SK-N-SH (cell line): ENCODE measurements around the gene PSMB4. TPM values are rescaled to one million over a fixed set of nuclear protein-coding genes. Genes with fewer than 3 reads are reported as not detected.
A peak's percentile ranks its signal among the peaks of the same experiment; 100 is the strongest.

Experiments
- CTCF ChIA-PET: fragments of 300-600, 350-600 bp; formaldehyde crosslinking; extraction: SDS; loops from one replicate; lab custom pipeline; 2021; lab: Yijun Ruan, JAX
- POLR2A ChIA-PET: fragments of 350-600 bp; sonication (Branson Sonifier 250); formaldehyde crosslinking; extraction: SDS; loops from one replicate; lab custom pipeline; 2020; ENCODE audit warnings: antibody characterized with exemption, inconsistent platforms; lab: Yijun Ruan, JAX
- DNase-seq: peaks from one replicate; pipeline ENCODE4 v3.0.0; 2012
- H2AFZ ChIP-seq: fragments of 200-600 bp; sonication (generic); 2 replicates; pipeline ENCODE4 v1.8.1; 2016; ENCODE audit warnings: antibody characterized with exemption, mild to moderate bottlenecking, low read depth
- H3F3A ChIP-seq: fragments of 200-600 bp; sonication (generic); replicated peaks from 2 replicates; pipeline ENCODE3; 2016; ENCODE audit warnings: antibody characterized with exemption, mild to moderate bottlenecking; ENCODE audit not compliant: insufficient read depth
- H3K27ac ChIP-seq, 2 experiments: fragments of 200-500 bp in 1 of 2; fragments of 200-600 bp in 1 of 2; sonication (Bioruptor generic) in 1 of 2; sonication (generic), shearing (Covaris generic) in 1 of 2; 2 replicates each; pipeline versions ENCODE4 v1.5.1 to v1.6.1; 2014 to 2016; ENCODE audit warnings: low read depth in 2 of 2, inconsistent platforms in 1 of 2, low read length in 1 of 2, mild to moderate bottlenecking in 1 of 2, mixed read lengths in 1 of 2
- H3K27me3 ChIP-seq: fragments of 200-600 bp; sonication (generic), shearing (Covaris generic); 2 replicates; pipeline ENCODE4 v1.6.1; 2016; ENCODE audit warnings: mixed run types; ENCODE audit not compliant: insufficient read depth
- H3K36me3 ChIP-seq, 2 experiments: fragments of 200-500 bp in 1 of 2; fragments of 200-600 bp in 1 of 2; sonication (Bioruptor generic) in 1 of 2; sonication (generic) in 1 of 2; replicated peaks in 1 of 2; 2 replicates each; pipeline versions ENCODE3 to v1.5.1; 2014 to 2016; ENCODE audit warnings: low read length in 1 of 2, mild to moderate bottlenecking in 1 of 2; ENCODE audit not compliant: insufficient read depth in 2 of 2, control insufficient read depth in 1 of 2
- H3K4me1 ChIP-seq, 2 experiments: fragments of 200-500 bp in 1 of 2; fragments of 200-600 bp in 1 of 2; sonication (Bioruptor generic) in 1 of 2; sonication (generic), shearing (Covaris generic) in 1 of 2; 2 replicates each; pipeline versions ENCODE4 v1.5.1 to v1.6.1; 2014 to 2016; ENCODE audit warnings: low read depth in 1 of 2, low read length in 1 of 2, mixed run types in 1 of 2; ENCODE audit not compliant: insufficient read depth in 2 of 2, control insufficient read depth in 1 of 2
- H3K4me2 ChIP-seq: fragments of 200-600 bp; sonication (generic), shearing (Covaris generic); 2 replicates; pipeline ENCODE4 v1.6.1; 2017; ENCODE audit warnings: mixed run types
- H3K4me3 ChIP-seq, 2 experiments: fragments of 200-500 bp in 1 of 2; fragments of 200-600 bp in 1 of 2; sonication (Bioruptor generic) in 1 of 2; sonication (generic), shearing (Covaris generic) in 1 of 2; 2 replicates each; pipeline versions ENCODE4 v1.5.1 to v1.8.1; 2014 to 2016; ENCODE audit warnings: low read depth in 2 of 2, inconsistent platforms in 1 of 2, low read length in 1 of 2, mild to moderate bottlenecking in 1 of 2, mixed read lengths in 1 of 2, moderate library complexity in 1 of 2
- H3K79me2 ChIP-seq: fragments of 200-600 bp; sonication (generic); 2 replicates; pipeline ENCODE4 v1.8.1; 2017; ENCODE audit warnings: mild to moderate bottlenecking; ENCODE audit not compliant: insufficient read depth
- H3K9ac ChIP-seq: fragments of 200-600 bp; sonication (generic); 2 replicates; pipeline ENCODE4 v1.6.1; 2017; ENCODE audit warnings: mixed run types
- H3K9me2 ChIP-seq: fragments of 200-600 bp; sonication (generic); 2 replicates; pipeline ENCODE4 v1.6.1; 2017; ENCODE audit warnings: mixed run types
- H3K9me3 ChIP-seq: fragments of 200-600 bp; sonication (generic); 2 replicates; pipeline ENCODE4 v1.6.1; 2017; ENCODE audit warnings: mixed run types, mild to moderate bottlenecking, moderate library complexity
- H4K20me1 ChIP-seq: fragments of 200-600 bp; sonication (generic); 2 replicates; pipeline ENCODE4 v1.6.1; 2017; ENCODE audit warnings: mild to moderate bottlenecking, mixed run types; ENCODE audit not compliant: insufficient read depth
- CTCF ChIP-seq: fragments of 200-600 bp; sonication (generic); IDR thresholded peaks from 2 replicates; pipeline ENCODE4 v1.6.1; 2017; ENCODE audit warnings: antibody characterized with exemption, mild to moderate bottlenecking, moderate library complexity
- EP300 ChIP-seq, 2 experiments: IDR thresholded peaks; 2 replicates each; pipeline versions ENCODE4 v1.4.0 to v1.6.1; 2012; ENCODE audit warnings: borderline replicate concordance in 1 of 2, low read depth in 1 of 2, low read length in 1 of 2
- EZH2phosphoT487 ChIP-seq: fragments of 200-600 bp; sonication (generic); IDR thresholded peaks from 2 replicates; pipeline ENCODE4 v1.6.1; 2017; ENCODE audit warnings: low read depth, mixed run types, mild to moderate bottlenecking, antibody characterized with exemption, moderate library complexity, borderline replicate concordance
- FOXJ3 ChIP-seq: sonication (generic); formaldehyde crosslinking; IDR thresholded peaks from 2 replicates; pipeline ENCODE4 v1.5.1; 2020; ENCODE audit warnings: mild to moderate bottlenecking, missing genetic modification reagents
- FOXM1 ChIP-seq: IDR thresholded peaks from 2 replicates; pipeline ENCODE4 v1.4.0; 2012; ENCODE audit warnings: low read depth, mild to moderate bottlenecking
- GABPA ChIP-seq: IDR thresholded peaks from 2 replicates; pipeline ENCODE4 v1.4.0; 2012; ENCODE audit warnings: low read depth, mild to moderate bottlenecking
- MAX ChIP-seq: IDR thresholded peaks from 2 replicates; pipeline ENCODE4 v1.4.0; 2012; ENCODE audit warnings: low read depth
- RCOR1 ChIP-seq: fragments of 150-350 bp; IDR thresholded peaks from 2 replicates; pipeline ENCODE4 v1.6.1; 2017; ENCODE audit warnings: antibody characterized with exemption, low read length
- REST ChIP-seq: IDR thresholded peaks from 2 replicates; pipeline ENCODE4 v1.6.1; 2012; ENCODE audit warnings: mild to moderate bottlenecking, low read depth, low read length, moderate library complexity
- USF1 ChIP-seq: IDR thresholded peaks from 2 replicates; pipeline ENCODE4 v1.4.0; 2012; ENCODE audit warnings: low read depth, borderline replicate concordance
- YY1 ChIP-seq: IDR thresholded peaks from 2 replicates; pipeline ENCODE4 v1.4.0; 2012; ENCODE audit warnings: low read depth, mild to moderate bottlenecking
- ZBTB33 ChIP-seq: IDR thresholded peaks from 2 replicates; pipeline ENCODE4 v1.4.0; 2012; ENCODE audit warnings: low read depth, borderline replicate concordance
- WGBS: methylation state at CpG from one replicate; pipeline ENCODE4 v1.1.6; 2017; ENCODE audit warnings: low lambda C conversion rate; 5-methylcytosine and 5-hydroxymethylcytosine counted together
- polyA plus RNA-seq, 3 experiments: library from polyadenylated mRNA; depleted of rRNA; stranded (reverse); fragments of >200 nt; gene quantifications; 2 replicates each; pipeline ENCODE4 v1.2.3, GENCODE V29; 2012

Gene PSMB4
- polyA plus RNA-seq, 1 of the 3 experiments (the other 2 are of a cell fraction) = 716 TPM

GRCh38 chr1:151402764-151403163 is 3.4 kb downstream of the PSMB4 start:
- CTCF ChIA-PET = interaction anchor here (1.0 to 1.9 kb wide), 4 partner anchors 11 to 62 kb away, joined by 3 to 11 read pairs (median 4); no protein-coding TSS in a partner anchor
- H3K4me1 ChIP-seq = peaks cover 11 to 12% of the 10 kb centered on the region in 2 experiments; a peak in 3 of 4 replicates
- no peak for TF ChIP-seq REST
- no peak for TF ChIP-seq FOXJ3 (CRISPR knock-in tag)
- TF ChIP-seq USF1 = no peak
- TF ChIP-seq MAX = no peak
- no peak for TF ChIP-seq ZBTB33
- no peak for TF ChIP-seq YY1
- no peak for TF ChIP-seq FOXM1
- TF ChIP-seq GABPA = no peak
- no peak for TF ChIP-seq EP300 (IDR thresholded peaks at IDR 0.05; ENCODE audit: borderline replicate concordance in 1 of 2, low read depth in 1 of 2, low read length in 1 of 2)
- TF ChIP-seq EZH2phosphoT487 = no peak
- no peak for TF ChIP-seq CTCF
- no peak for TF ChIP-seq RCOR1
- TF ChIP-seq, all 33 proteins: peak for 0
- POLR2A ChIA-PET = interaction anchor here (0.5 to 0.6 kb wide), 2 partner anchors 133 to 215 kb away, joined by 3 read pairs; no protein-coding TSS in a partner anchor
- Histone ChIP-seq H3K9me3 (no peaks in the 10 kb centered on the region), H3K27me3 (no peaks in the 10 kb centered on the region), H2AFZ (no peak overlapping the region), H3K4me2 (no peak overlapping the region), H3K79me2 (peaks cover 31% of the 10 kb centered on the region), H4K20me1 (peaks cover 4% of the 10 kb centered on the region), H3K4me3 (no peak overlapping the region), H3F3A (peaks cover 33% of the 10 kb centered on the region), H3K27ac (peak overlapping the region in 1 of 2 experiments; percentile 13; a peak in 1 of 4 replicates), H3K9me2 (no peaks in the 10 kb centered on the region), H3K36me3 (peaks cover 45 to 73% of the 10 kb centered on the region in 2 experiments), H3K9ac (no peak overlapping the region)
- 79% methylated on average over 2 of the region's 2 CpGs for WGBS
- no peak for DNase-seq
